ENCODE measurements around the gene B3GALT6. TPM values are rescaled to one million over a fixed set of nuclear protein-coding genes. Genes with fewer than 3 reads are reported as not detected.
"Not testable (repeated sequence)": the region's sequence is repeated elsewhere in the genome, so short reads cannot be mapped to it uniquely, and the experiment has no call there.

B3GALT6 gene
- total RNA-seq, 2 donors from 2014 or later, result 10.9 to 16.7 TPM

DNA sequence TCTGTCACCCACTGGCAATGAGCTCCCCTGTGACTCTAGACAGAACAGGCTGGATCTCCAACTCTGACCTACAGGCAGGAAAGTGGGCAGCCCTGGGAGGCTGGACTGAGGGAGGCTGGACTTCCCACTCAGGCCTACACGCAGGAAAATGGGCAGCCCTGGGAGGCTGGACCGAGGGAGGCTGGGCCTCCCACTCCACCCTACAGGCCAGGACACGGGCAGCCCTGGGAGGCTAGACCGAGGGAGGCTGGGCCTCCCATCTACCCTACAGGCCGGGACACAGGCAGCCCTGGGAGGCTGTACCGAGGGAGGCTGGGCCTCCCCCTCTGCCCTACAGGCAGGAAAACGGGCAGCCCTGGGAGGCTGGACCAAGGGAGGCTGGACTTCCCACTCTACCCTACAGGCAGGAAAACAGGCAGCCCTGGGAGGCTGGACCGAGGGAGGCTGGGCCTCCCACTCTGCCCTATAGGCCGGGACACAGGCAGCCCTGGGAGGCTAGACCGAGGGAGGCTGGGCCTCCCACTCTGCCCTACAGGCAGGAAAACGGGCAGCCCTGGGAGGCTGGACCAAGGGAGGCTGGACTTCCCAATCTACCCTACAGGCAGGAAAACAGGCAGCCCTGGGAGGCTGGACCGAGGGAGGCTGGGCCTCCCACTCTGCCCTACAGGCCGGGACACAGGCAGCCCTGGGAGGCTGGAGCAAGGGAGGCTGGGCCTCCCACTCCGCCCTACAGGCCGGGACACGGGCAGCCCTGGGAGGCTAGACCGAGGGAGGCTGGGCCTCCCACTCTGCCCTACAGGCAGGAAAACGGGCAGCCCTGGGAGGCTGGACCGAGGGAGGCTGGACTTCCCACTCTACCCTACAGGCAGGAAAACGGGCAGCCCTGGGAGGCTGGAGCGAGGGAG is 16.2 kb downstream of the B3GALT6 start:
- peaks cover 13% of the 10 kb centered on the region for H3K36me3 Mint-ChIP-seq (ENCODE audit: low read depth)
- not testable (repeated sequence) for H3K9me3 Mint-ChIP-seq; H3K27me3 Mint-ChIP-seq; ATAC-seq (replicated peaks); H3K4me3 Mint-ChIP-seq; H3K4me1 Mint-ChIP-seq; H3K27ac Mint-ChIP-seq

DNA sequence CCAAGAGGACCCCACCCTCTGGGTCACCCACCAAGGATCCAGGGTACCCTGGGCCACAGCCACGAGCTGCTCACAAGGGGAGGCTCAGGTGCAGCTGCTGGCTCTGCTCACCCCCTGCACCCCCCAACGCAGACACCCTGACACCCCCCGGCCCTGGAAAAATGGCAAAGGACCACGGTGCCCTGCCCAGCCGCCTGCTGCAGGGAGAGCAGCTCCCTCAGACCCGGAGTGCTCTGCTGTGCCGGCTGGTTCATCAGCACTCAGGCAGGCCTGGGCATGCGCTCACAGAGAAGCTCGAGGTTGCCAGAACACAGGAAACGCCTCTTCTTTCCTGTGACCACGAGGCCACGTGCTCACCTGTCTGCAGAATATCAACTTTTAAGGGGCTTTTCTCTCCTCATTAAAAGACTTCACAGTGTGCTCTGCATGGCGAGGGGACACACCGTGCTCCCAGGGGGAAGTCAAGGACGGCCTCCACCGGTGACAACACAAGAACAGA is 18.8 kb downstream of the B3GALT6 start:
- Mint-ChIP-seq H3K36me3 (ENCODE audit: low read depth) (peaks cover 36% of the 10 kb centered on the region), H3K27me3 (no peaks in the 10 kb centered on the region), H3K9me3 (no peaks in the 10 kb centered on the region), H3K4me3 (peak overlapping the region; percentile 75), H3K4me1 (no peaks in the 10 kb centered on the region), H3K27ac (peak overlapping the region; percentile 91)
- peak; percentile 93 for ATAC-seq (replicated peaks)

DNA sequence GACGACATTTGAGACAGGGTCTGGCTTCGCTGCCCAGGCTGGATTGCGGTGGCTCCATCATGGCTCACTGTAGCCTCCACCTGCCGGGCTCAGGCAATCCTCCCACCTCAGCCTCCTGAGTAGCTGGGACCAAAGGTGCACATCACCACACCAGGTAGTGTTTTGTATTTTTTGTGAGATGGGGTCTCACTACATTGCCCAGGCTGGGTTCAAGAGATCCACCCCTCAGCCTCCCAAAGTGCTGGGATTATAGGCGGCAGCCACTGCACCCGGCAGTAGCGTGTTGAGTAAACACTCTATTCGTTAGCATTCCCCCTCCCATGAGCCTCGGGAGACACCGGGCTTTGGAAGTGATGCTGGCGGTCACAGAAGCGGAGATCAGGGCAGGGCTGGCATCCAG is 21.3 kb downstream of the B3GALT6 start:
- Mint-ChIP-seq H3K9me3 (no peaks in the 10 kb centered on the region), H3K27me3 (no peaks in the 10 kb centered on the region), H3K27ac (peak overlapping the region; percentile 79), H3K4me1 (no peaks in the 10 kb centered on the region), H3K4me3 (no peak overlapping the region), H3K36me3 (ENCODE audit: low read depth) (peaks cover 61% of the 10 kb centered on the region)
- ATAC-seq (replicated peaks), result no peak

DNA sequence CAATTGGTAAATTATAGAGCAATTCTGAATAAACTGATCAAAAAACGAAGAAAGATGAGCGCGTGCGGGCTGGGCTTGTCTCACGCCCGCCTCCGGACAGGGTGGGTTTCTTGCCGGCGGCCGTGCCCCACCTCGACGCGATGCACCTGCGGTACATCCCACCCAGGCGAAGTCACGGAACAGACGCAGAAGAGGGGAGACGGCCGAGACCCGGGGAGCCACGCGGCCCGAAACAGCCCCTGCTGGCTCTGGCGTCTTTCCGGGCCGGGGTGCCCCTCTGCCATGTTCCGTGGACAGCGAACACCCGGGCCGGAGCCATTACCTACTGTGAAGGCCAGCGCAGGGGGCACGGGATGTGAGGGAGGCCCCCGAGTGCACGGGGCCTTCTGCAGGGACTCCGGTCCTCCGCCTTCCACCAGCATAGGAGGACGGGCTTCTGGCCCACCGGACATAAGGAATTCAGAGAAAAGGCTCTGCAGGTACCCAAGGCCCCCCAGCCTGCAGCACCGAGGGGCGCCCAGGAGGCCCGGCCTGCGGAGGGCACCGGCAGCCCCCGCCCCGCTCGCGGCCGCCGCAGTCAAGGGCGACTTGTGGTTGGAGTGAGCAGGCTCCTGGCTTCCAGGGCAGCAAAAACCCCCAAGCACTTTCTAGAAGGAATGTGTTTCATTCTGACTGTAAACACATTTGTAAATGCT is 22.1 kb downstream of the B3GALT6 start:
- Mint-ChIP-seq H3K4me3 (no peak overlapping the region), H3K9me3 (no peaks in the 10 kb centered on the region), H3K27me3 (no peaks in the 10 kb centered on the region), H3K27ac (no peak overlapping the region), H3K4me1 (no peaks in the 10 kb centered on the region), H3K36me3 (ENCODE audit: low read depth) (peaks cover 66% of the 10 kb centered on the region)
- ATAC-seq (replicated peaks), result no peak

DNA sequence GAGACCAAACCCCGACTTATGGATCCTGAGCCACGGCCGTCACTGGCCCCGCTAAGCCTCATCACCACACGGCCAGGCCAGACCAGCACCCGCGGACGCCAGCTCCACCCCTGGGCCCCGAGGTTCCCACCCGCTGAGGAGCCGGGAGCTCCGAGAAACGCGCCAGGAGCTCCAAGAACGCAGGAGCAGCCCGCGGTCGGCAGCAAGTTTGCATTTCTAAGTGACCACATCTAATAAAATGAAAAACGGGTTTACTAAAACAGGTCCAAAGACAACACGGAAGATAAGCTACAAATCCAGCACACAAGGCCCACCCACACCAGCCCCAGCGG is 22.6 kb downstream of the B3GALT6 start:
- Mint-ChIP-seq H3K27ac (no peak overlapping the region), H3K9me3 (no peaks in the 10 kb centered on the region), H3K27me3 (no peaks in the 10 kb centered on the region), H3K4me3 (no peak overlapping the region), H3K4me1 (peaks cover 1% of the 10 kb centered on the region), H3K36me3 (ENCODE audit: low read depth) (peaks cover 71% of the 10 kb centered on the region)
- no peak for ATAC-seq (replicated peaks)

DNA sequence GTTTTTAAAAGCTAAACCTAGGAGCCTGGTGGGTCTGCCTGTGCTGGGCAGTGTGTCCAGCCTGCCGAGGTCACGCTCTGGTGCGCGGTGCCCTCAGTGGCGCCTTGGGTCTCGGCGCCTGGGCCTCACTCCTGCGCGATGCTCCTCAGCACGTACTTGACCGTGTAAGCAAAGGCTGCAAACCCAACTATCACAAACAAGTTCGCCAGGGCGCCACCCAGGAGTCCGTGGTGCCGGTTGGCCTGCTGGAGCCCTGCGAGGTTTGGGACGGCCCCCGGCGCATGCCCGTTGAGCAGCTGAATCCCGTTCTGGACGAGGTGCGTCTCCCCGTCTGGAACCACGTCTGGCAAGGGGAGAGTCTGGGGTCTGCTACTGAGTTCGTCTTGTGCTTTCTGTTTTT is 23.0 kb downstream of the B3GALT6 start:
- H3K4me1 Mint-ChIP-seq, result peaks cover 5% of the 10 kb centered on the region
- no peak overlapping the region for H3K4me3 Mint-ChIP-seq
- ATAC-seq (replicated peaks), result no peak
- no peaks in the 10 kb centered on the region for H3K9me3 Mint-ChIP-seq
- H3K27me3 Mint-ChIP-seq, result no peaks in the 10 kb centered on the region
- H3K36me3 Mint-ChIP-seq (ENCODE audit: low read depth), result peaks cover 75% of the 10 kb centered on the region
- H3K27ac Mint-ChIP-seq, result no peak overlapping the region

DNA sequence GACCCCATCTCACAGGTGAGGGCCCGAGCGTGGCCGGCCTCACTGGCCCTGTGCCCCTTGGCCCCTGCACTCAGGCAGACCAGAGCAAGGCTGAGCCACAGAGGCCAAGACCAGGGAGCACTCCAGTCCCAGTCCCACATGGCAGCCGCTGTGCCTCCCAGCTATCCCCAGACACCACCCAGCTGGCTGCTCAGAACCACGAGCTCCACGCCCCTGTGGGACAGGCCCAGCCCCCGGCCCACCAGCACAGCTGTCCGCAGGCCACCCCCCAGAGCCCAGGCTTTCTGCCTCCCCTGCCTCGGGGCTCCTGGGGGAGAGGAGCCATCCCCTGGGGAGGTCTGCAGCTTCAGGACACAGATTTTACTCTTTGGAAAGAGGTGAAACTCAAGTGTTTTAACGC is 23.6 kb downstream of the B3GALT6 start:
- Mint-ChIP-seq H3K27ac (no peak overlapping the region), H3K36me3 (ENCODE audit: low read depth) (peaks cover 80% of the 10 kb centered on the region), H3K4me3 (no peak overlapping the region)

DNA sequence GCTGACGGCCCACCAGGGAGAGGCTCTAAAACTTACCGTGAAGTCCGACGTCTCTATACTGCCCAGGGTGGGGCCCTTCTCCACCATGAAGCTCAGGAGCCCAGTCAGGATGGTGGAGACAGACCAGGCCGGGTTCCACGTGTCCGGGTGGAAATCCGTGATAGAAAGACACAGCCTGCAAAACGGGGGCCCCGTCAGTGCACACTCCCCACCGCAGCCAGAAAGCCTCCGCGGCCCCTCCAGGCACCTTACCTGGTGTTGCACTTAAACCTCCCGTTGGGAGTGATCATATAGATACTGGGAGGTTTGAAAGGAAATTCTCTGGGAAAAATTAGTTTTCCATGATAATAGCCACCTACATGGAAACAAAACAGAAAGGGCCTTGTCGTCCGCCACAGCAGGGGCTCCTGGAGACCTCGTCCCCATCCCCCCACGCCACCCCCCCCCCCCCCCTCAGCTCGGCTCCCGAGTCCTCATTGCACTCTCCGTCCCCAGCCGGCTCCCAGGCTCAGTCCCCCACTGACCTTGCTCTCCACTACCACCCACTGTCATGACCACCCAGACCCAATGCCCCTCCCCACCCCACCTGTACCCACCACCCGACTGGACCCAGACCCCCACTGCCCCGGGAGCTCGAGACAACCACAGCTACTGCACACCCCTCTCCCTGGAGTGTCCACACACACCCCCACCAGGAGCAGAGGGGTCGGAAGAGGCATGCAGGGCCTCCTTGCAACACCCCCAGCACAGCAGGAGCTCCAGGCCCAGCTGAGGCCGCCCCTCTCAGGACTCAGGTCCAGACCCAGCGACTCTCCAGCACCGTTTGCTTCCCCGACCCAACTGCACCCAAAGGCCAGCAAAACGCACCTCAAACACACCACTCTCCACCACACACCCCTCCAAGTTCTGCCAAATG is 25.2 kb downstream of the B3GALT6 start:
- Mint-ChIP-seq H3K9me3 (no peaks in the 10 kb centered on the region), H3K4me1 (peaks cover 12% of the 10 kb centered on the region), H3K4me3 (no peak overlapping the region), H3K27ac (no peak overlapping the region), H3K36me3 (ENCODE audit: low read depth) (peaks cover 92% of the 10 kb centered on the region), H3K27me3 (no peaks in the 10 kb centered on the region)
- ATAC-seq (replicated peaks), result no peak

More for the DNA sequence above, 23.6 kb downstream of the B3GALT6 start:
- Mint-ChIP-seq H3K4me1 (peaks cover 6% of the 10 kb centered on the region), H3K27me3 (no peaks in the 10 kb centered on the region), H3K9me3 (no peaks in the 10 kb centered on the region)
- no peak for ATAC-seq (replicated peaks)

DNA sequence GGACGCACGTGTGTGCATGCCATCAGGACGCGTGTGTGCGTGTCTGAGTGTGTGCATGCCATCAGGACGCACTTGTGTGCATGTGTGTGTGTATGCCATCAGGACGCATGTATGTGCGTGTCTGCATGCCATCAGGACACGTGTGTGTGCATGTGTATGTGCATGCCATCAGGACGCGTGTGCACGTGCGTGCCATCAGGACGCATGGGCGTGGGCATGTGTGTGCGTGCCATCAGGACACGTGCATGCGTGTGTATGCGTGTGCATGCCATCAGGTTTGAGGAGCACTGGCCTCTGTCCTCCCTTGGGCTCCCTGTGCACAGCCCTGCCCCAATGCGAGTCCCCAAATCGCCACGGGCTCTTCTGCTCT is 27.1 kb downstream of the B3GALT6 start:
- Mint-ChIP-seq H3K4me3 (no peak overlapping the region), H3K27me3 (no peaks in the 10 kb centered on the region), H3K4me1 (peaks cover 12% of the 10 kb centered on the region), H3K27ac (no peak overlapping the region), H3K9me3 (no peaks in the 10 kb centered on the region), H3K36me3 (ENCODE audit: low read depth) (peaks cover 90% of the 10 kb centered on the region)
- no peak for ATAC-seq (replicated peaks)

DNA sequence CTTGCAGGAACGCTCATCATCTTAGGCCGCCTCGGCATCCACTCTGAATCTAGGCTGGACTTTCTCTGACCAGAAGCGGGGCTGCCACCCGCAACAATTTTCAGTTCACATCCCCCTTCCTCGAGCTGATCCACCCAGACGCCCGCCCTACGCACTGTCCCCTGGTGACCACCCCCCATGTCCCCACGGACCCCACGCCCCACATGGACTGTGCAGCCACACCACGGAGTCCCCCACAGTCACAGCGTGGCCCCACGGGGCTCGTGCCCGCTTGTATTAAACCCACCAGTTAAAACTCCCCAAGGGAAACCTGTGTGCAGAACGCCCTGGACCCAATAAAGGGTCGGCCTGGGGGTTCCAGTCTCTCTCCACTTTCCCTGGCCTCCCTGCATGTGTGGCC is 27.5 kb downstream of the B3GALT6 start:
- Mint-ChIP-seq H3K4me1 (peaks cover 12% of the 10 kb centered on the region), H3K27ac (peak overlapping the region; percentile 12), H3K27me3 (no peaks in the 10 kb centered on the region), H3K9me3 (no peaks in the 10 kb centered on the region), H3K36me3 (ENCODE audit: low read depth) (peaks cover 92% of the 10 kb centered on the region), H3K4me3 (no peak overlapping the region)
- ATAC-seq (replicated peaks), result no peak

DNA sequence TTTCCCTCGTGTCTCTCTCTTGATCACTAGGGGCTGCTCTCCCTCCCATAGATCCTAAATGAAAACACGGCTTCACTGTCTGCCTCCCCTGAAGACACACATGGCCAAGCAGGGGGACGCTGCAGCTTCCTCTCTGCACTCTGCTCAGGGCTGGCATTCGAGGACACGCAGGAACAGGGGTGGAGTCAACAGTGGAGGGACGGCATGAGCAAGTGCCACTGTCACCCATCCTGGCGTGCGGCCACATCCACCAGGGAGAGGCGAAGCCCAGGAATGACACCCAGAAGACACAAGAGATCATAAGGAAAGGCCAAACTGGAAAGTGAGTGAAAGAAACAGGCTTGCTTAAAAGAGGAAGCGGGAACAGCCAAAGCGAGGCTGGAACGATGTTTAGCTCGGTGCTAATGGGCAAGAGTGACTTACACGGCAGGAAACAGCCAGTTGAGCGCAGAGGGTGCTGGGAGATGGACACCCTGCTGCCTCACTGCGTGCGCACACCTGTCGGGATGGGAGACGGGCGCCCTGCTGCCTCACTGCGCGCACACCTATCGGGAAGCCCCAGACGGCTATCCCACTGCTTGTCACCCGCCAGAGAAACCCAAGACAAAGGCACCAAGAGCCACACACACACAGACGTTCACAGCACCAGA is 28.0 kb downstream of the B3GALT6 start:
- H3K27ac Mint-ChIP-seq, result peak overlapping the region; percentile 84
- peaks cover 12% of the 10 kb centered on the region for H3K4me1 Mint-ChIP-seq
- H3K27me3 Mint-ChIP-seq, result no peaks in the 10 kb centered on the region
- H3K36me3 Mint-ChIP-seq (ENCODE audit: low read depth), result peaks cover 92% of the 10 kb centered on the region
- H3K4me3 Mint-ChIP-seq, result no peak overlapping the region
- no peaks in the 10 kb centered on the region for H3K9me3 Mint-ChIP-seq
- ATAC-seq (replicated peaks), result no peak

DNA sequence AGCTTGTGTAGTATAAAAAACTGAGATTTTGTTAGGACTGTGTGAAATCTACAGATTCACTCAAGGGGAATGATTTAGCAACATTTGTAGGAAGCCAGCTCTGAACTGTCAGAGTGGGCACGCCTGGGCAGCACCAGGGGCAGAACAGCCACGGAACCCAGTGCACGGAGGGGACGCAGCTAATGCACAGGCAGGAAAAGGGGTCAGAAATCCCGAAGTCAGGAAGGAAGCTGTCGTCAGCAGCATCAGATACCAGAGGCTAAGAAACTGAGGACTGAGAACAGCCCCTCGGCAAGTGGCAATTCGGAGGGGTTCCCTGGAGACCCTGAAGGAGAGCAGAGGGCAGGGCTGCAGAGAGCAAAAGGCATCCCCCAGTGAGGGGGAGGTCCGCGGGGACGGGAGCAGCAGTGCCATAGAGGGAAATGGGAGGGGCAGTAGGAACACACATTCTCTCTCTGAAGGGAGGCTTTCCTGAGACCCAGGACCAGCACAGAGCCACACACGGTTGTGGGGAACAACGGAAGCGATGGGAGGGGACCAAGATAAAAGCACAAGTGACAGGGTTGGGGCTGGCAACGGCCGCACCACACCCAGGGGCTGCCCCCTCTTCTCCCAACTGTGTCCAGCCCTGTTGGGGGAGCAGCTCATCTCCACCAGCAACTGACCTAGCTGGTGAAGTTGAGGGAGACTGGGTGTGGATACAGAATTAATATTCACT is 29.0 kb downstream of the B3GALT6 start:
- Mint-ChIP-seq H3K27ac (peak overlapping the region; percentile 84), H3K4me3 (peak overlapping the region; percentile 33), H3K27me3 (no peaks in the 10 kb centered on the region), H3K4me1 (peaks cover 12% of the 10 kb centered on the region), H3K9me3 (no peaks in the 10 kb centered on the region), H3K36me3 (ENCODE audit: low read depth) (peaks cover 91% of the 10 kb centered on the region)
- no peak for ATAC-seq (replicated peaks)

DNA sequence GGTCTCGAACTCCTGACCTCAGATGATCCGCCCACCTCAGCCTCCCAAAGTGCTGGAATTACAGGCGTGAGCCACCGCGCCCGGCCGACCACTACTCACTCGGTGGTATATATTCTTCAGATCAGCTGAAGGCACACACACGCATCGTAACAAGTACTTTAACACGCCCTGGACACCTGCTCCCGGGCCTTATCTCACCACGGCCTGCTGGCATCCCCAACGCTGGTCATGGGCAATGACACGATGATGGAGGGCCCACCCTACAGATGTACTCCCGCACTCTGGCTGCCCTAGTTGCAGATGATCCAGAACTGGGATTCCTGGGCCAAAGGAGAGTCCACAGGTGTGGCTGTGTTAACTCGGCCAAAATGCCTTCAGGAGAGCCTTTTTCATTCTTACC is 30.0 kb downstream of the B3GALT6 start:
- ATAC-seq (replicated peaks), result no peak
- Mint-ChIP-seq H3K27ac (no peak overlapping the region), H3K4me1 (peaks cover 12% of the 10 kb centered on the region), H3K27me3 (no peaks in the 10 kb centered on the region), H3K9me3 (no peaks in the 10 kb centered on the region), H3K36me3 (ENCODE audit: low read depth) (peaks cover 87% of the 10 kb centered on the region), H3K4me3 (no peak overlapping the region)
